NCI-H128 (cell line): ENCODE results near the gene MAPKAP1.
"Not testable (repeated sequence)": the region's sequence is repeated elsewhere in the genome, so short reads cannot be mapped to it uniquely, and the experiment has no call there.

ENCODE experiments used
- DNase-seq: peaks from one replicate; lab custom pipeline; 2025; ENCODE audit not compliant: unreplicated experiment; lab: John Stamatoyannopoulos, UW

Gene MAPKAP1

DNA sequence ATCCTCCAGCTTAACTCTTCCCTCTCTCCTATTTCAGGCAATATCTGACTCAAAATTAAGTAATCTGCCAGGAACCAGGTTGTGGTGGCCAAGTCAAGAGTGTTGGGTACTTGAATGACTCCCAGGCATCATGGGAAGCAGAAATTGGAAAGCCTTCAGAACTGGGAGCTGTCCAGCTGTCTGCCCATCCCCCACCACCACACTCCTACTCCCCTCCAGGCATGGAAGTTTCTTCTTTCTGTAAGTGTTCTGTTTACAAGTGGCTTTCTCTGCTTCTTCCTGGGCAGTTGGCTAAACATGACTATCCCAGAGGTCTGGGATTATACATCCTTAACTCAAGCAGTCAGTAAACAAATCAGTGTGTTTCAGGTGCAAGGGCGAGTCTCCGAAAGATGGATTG lies 25.6 kb upstream of the MAPKAP1 start:
- DNase-seq: no peak

DNA sequence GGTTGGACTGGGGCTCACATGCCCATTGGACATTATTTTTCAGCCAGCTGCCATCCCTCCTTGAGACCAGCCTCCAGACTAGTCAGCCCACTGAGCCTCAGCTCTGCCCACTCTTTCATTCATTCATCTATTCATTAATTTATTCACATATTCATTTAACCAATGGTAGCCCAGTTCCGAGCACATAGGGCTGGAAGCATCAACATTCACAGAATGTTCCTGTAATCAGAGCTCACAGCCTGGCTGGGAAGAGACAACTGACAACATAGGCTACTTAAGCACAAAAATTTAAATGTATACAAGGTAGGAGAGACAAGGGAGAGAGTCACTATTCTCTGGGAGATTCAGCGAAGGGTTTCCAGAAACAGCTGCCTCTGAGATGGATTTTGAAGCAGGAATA lies 23.2 kb upstream of the MAPKAP1 start:
- no peak for DNase-seq

GRCh38 chr9:125726456-125727132 lies 19.6 kb upstream of the MAPKAP1 start:
- DNase-seq: no peak

DNA sequence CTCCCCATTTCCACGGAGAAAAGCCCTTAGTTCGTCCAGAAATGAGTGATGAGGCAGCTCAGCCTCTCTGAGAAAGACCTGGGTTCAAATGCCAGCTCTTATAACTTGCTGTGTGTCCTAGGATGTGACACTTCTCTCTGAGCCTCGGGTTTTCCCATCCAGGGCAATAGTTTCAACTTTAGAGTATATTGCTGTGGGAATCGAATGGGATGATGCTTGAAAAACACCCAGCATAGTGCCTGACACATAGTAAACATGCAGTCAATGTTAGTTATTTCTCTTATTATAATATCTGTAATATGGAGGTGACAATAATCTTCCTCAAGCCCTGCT lies 430 bp upstream of the MAPKAP1 start:
- DNase-seq: no peak

GRCh38 chr9:125705893-125706292 lies 1.1 kb downstream of the MAPKAP1 start:
- DNase-seq: no peak

DNA sequence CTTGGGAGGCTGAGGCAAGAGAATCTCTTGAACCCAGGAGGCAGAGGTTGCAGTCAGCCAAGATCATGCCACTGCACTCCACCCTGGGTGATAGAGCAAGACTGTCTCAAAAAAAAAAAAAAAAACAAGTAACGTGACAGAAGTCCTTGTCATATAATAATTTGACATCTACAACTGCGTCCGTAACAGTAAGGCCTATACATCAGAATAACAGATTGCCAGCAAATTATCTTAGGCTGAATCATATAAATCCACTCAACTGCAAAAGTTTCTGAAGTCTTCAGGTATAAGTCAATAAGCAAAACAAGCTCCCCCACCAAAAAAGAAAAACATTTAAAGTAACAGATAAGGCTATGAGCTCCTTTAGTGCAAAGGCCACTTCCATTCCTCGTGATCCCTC lies 3.3 kb downstream of the MAPKAP1 start:
- no peak for DNase-seq

GRCh38 chr9:125701351-125701750 lies 5.7 kb downstream of the MAPKAP1 start:
- DNase-seq: no peak

DNA sequence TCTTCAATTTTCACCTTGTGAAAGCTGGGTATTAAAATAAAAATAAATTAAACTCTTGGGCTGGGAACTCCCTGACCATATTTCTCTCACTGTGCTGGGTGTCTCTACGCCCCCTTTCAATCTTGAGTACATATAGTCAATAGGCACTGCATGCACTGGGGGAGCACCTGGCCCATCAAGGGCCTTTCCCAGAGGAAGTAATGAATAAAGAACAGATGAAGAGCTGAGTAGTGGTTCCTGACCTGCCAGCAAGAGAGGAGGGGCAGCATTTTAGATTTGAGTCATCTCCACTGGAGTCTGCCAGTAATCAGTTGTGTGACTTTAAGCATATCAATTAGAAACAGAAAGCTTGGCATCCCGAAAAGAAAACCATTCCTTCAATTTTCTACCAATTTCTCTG lies 6.2 kb downstream of the MAPKAP1 start:
- no peak for DNase-seq

DNA sequence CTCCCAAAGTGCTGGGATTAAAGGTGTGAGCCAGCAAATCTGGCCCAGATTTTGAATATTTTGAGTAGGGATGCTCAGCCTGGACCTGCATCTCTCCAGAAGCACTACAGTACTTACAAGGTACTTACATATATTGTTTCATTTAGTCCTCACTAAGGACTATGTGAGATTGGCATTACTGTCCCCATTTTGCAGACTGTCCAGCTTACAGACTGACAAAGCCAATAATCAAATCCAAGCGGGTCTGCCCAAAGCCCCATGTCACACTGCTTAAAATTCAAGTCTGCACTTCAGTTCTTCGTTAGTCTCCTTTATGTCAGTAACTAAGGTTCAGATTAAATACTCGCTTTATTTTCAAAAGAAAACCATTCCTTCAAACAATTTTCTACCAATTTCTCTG lies 7.1 kb downstream of the MAPKAP1 start:
- no peak for DNase-seq

- DNase-seq: no peak
Measured at GRCh38 chr9:125696106-125696647, 10.8 kb downstream of the MAPKAP1 start.

GRCh38 chr9:125695548-125695947 lies 11.5 kb downstream of the MAPKAP1 start:
- DNase-seq: not testable (repeated sequence)

GRCh38 chr9:125694478-125694877 lies 12.5 kb downstream of the MAPKAP1 start:
- no peak for DNase-seq

DNA sequence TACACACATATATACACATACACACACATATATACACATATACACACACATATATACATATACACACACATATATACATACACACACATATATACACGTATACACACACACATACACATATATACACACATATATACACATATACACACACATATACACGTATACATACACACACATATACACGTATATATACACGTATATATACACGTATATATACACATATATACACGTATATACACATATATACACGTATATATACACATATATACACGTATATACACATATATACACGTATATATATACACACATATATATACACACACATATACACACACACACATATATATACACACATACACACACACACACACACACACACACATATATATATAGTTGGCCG lies 13.5 kb downstream of the MAPKAP1 start:
- not testable (repeated sequence) for DNase-seq

DNA sequence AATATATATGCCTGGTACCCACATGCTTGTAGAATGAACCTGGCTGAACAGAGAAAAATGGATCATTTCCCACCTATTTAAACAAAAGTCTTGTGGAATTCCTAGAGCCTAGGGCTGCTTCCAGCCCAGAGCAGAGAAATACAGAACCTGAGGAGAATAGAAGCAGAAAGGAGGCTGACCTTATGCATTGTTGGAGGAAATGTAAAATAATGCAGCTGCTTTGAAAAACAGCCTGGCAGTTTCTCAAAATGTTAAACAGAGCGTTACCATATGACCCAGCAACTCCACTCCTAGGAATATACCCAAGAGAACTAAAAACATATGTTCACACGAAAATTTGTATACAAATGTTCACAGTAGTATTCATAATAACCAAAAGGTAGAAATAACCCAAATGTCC lies 15.1 kb downstream of the MAPKAP1 start:
- no peak for DNase-seq

DNA sequence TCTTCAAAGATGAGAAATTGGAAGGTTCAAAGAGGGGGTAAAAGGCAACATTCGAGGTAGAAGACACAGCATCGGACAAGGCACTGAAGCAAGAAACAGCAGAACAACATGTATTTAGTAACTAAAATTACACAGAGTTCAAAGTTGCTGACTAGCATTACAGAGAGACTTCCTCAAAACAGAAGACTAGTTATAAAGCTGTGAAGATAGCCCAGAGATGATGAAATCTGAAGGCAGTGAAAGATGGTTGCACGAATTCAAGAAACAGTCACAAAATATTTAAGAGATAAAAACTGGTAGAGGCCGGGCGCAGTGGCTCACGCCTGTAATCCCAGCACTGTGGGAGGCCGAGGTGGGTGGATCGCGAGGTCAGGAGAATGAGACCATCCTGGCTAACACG lies 16.3 kb downstream of the MAPKAP1 start:
- DNase-seq: no peak

DNA sequence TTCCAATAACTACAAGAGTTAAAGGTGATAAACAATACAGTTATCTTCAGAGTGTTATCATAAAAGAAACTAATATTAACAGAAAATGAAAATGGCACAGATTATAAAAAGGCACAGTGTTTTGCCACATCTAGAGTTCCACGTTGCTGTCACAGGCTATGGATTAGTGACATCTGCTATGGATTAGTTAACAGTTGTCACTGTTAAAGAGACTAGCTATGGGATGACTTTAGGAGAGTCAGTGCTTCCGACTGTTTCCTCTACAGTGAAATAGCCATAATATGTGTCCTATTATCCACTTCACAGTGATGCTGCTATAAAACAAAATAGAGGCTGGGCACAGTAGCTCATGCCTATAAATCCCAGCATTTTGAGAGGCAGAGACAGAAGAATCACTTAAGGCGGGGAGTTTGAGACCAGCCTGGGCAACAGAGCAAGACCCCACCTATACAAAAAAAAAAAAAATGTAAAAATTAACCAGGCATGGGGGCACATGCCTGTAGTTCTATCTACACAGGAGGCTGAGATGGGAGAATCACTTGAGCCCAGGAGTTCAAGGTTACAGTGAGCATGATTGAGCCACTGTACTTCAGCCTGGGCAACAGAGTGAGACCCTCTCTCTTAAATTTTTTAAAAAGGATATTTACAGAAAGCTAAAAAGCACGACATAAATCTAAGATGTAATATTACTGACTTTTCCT lies 19.7 kb downstream of the MAPKAP1 start:
- DNase-seq: no peak

DNA sequence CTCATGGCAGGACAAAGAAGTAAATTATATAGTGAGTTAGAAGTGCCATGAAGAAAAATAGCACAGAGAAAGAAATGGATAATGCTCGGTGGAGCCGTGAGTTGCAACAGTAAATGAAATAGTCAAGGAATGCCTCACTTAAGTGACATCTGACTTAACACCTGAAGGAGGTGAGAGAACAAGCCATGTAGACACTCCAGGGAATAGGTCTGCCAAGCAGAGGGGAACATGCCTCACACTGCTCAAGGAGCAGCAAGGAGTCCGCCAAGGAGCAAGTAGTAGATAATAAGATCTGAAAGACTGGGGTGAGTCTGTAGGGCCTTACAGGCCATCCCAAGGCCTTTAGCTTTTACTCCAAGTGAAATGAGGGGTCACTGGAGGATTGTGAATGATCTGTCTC lies 21.8 kb downstream of the MAPKAP1 start:
- no peak for DNase-seq

DNA sequence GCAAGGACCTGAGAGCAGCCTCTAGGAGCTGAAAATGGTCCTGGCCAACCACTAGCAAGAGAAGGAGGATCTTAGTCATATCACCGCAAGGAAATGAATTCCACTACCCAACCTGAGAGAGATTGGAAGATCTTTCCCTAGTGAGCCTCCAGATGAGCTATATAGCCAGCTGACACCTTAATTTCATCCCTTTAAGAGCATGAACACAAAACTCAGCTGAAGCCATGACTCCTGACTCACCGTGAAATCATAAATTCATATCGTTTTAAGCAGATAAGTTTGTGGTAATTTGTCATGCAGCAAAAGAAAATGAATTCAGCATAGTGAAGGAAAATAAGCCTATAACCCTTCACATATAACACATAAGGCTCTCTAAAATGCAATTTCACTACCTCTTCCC lies 23.5 kb downstream of the MAPKAP1 start:
- DNase-seq: no peak

DNA sequence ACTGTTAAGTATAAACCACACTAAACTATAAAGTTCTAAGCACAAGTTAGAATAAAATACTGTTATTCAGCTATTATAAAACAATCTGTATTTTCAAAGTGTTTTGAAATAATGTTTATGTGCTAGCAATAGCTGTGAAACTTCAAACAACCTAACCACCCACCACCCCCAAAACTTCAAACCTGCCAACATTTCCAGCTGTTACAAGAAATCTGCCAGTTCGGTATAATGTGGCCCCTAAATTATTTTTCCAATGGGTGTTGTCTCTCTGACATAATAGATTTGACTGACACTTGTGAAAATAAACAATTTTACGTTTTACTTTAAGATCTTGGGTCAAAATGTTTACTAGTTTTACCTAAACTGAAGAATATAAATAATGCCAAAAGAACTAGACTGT lies 24.7 kb downstream of the MAPKAP1 start:
- DNase-seq: no peak

GRCh38 chr9:125681657-125682056 lies 25.4 kb downstream of the MAPKAP1 start:
- no peak for DNase-seq

- DNase-seq: no peak
Measured at GRCh38 chr9:125681086-125681622, 25.9 kb downstream of the MAPKAP1 start.

DNA sequence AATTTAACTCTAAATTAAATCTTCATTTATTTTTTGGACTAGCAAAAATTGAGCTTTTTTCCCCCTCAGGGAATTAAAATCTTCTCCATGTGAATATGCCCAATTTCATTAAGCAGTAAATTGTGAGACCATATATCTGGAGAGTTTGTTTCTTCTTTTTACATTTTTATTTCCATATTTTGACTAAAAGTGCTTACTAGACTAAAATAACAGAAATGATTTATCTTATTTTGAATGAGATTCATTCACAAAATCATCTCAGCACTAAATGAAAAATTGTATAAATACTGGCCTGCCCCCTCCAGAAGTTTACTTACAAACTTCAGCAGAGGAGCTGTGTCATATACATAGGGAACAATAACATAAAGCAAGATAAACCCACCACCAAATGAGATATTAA lies 26.6 kb downstream of the MAPKAP1 start:
- DNase-seq: no peak
